ENCODE data around the gene ZNF362. TPM values are rescaled to one million over a fixed set of nuclear protein-coding genes. Genes with fewer than 3 reads are reported as not detected.

ZNF362 gene
- polyA plus RNA-seq, 1 of the 3 experiments (the other 2 are of a cell fraction): 17.1 TPM

GRCh38 chr1:33274446-33274845, 18.2 kb downstream of the ZNF362 start (continued):
- TF ChIP-seq SMC3 (IDR thresholded peaks at IDR 0.05; ENCODE audit: low read depth, low read length): no peak
- TF ChIP-seq NRF1 (IDR thresholded peaks at IDR 0.05; ENCODE audit: low read depth, low read length): no peak
- no peak for TF ChIP-seq RXRA (IDR thresholded peaks at IDR 0.05; ENCODE audit: borderline replicate concordance, low read depth)
- TF ChIP-seq CHD2 (IDR thresholded peaks at IDR 0.05; ENCODE audit: low read length, partially characterized antibody): no peak
- TF ChIP-seq RAD21 (IDR thresholded peaks at IDR 0.05; ENCODE audit: low read length): no peak
- TF ChIP-seq MEF2A (IDR thresholded peaks at IDR 0.05; ENCODE audit: borderline replicate concordance, low read depth): no peak
- no peak for TF ChIP-seq GABPA (IDR thresholded peaks at IDR 0.05; ENCODE audit: low read depth)
- TF ChIP-seq FOSL2 (IDR thresholded peaks at IDR 0.05; ENCODE audit: borderline replicate concordance, low read depth): no peak
- TF ChIP-seq RCOR1 (IDR thresholded peaks at IDR 0.05; ENCODE audit: low read length): no peak
- TF ChIP-seq TAF1 (IDR thresholded peaks at IDR 0.05; ENCODE audit: borderline replicate concordance, low read depth, low read length): no peak
- TF ChIP-seq SIN3A (IDR thresholded peaks at IDR 0.05; ENCODE audit: borderline replicate concordance, low read depth, low read length): no peak
- no peak for TF ChIP-seq GATA2 (CRISPR knock-in tag; IDR thresholded peaks at IDR 0.05)
- TF ChIP-seq NFIC (IDR thresholded peaks at IDR 0.05; ENCODE audit: borderline replicate concordance): no peak

- WGBS (ENCODE audit: low lambda C conversion rate): no CpG with 5 or more reads among the region's 6 CpGs
- TF ChIP-seq FOSL2 (IDR thresholded peaks at IDR 0.05; ENCODE audit: borderline replicate concordance, low read depth) (no peak), RFX5 (IDR thresholded peaks at IDR 0.05; ENCODE audit: low read length) (no peak), MEF2A (IDR thresholded peaks at IDR 0.05; ENCODE audit: borderline replicate concordance, low read depth) (no peak), USF1 (IDR thresholded peaks at IDR 0.05; ENCODE audit: borderline replicate concordance, low read depth) (no peak)
- Histone ChIP-seq H3K4me2 (no peak overlapping the region), H3K9me3 (no peaks in the 10 kb centered on the region), H3K4me1 (ENCODE audit: control insufficient read depth in 1 of 2, insufficient read depth in 2 of 2, low read depth in 1 of 2, low read length in 1 of 2) (no peaks in the 10 kb centered on the region; a peak in 1 of 4 replicates), H3K36me3 (replicated peaks in 1 of 2; ENCODE audit: control insufficient read depth in 1 of 2, insufficient read depth in 2 of 2, low read length in 1 of 2) (peaks cover 18 to 33% of the 10 kb centered on the region in 2 experiments), H3K9me2 (no peaks in the 10 kb centered on the region), H3K4me3 (ENCODE audit: low read depth in 2 of 2, low read length in 1 of 2) (no peak overlapping the region), H3F3A (replicated peaks; ENCODE audit: insufficient read depth) (no peaks in the 10 kb centered on the region), H4K20me1 (ENCODE audit: insufficient read depth) (peaks cover 49% of the 10 kb centered on the region), H3K9ac (no peak overlapping the region), H2AFZ (ENCODE audit: low read depth) (no peak overlapping the region), H3K79me2 (ENCODE audit: insufficient read depth) (peaks cover 37% of the 10 kb centered on the region; the same call in 1 of the 2 replicates), H3K27ac (ENCODE audit: low read depth in 2 of 2, low read length in 1 of 2) (no peak overlapping the region), H3K27me3 (ENCODE audit: insufficient read depth) (no peaks in the 10 kb centered on the region)
- CTCF ChIA-PET: interaction anchor here (3.1 kb wide), 1 partner anchor 20 kb away, joined by 13 read pairs; no protein-coding TSS in a partner anchor
- POLR2A ChIA-PET: no interaction called here
- no peak for DNase-seq
Observed at GRCh38 chr1:33275195-33275594, 18.9 kb downstream of the ZNF362 start.

Measured in SK-N-SH (cell line).